Measurements from ENCODE around the gene TM2D1.

DNA sequence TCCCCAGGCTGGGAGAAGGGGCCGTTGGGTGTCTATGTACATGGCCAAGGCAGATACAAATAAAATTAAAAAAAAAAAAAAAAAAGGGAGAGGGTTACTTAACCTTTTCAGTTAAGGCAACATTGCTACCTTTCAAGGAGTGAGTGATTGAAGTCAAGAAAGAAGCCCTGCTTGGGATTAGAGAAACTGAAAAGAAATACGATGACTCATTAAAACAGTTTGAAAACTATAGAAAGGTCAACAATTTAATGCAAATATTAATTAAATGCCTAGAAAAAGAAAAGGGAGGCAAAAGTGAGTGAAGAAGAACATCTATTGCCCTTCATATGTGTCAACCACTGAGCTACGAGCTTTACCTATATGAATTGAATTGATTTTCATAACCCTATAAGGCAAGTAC is 69.5 kb downstream of the TM2D1 start:
- TF ChIP-seq, protein P1, sequence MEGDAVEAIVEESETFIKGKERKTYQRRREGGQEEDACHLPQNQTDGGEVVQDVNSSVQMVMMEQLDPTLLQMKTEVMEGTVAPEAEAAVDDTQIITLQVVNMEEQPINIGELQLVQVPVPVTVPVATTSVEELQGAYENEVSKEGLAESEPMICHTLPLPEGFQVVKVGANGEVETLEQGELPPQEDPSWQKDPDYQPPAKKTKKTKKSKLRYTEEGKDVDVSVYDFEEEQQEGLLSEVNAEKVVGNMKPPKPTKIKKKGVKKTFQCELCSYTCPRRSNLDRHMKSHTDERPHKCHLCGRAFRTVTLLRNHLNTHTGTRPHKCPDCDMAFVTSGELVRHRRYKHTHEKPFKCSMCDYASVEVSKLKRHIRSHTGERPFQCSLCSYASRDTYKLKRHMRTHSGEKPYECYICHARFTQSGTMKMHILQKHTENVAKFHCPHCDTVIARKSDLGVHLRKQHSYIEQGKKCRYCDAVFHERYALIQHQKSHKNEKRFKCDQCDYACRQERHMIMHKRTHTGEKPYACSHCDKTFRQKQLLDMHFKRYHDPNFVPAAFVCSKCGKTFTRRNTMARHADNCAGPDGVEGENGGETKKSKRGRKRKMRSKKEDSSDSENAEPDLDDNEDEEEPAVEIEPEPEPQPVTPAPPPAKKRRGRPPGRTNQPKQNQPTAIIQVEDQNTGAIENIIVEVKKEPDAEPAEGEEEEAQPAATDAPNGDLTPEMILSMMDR (IDR thresholded peaks at IDR 0.05), result no peak
- TF ChIP-seq POLR2AphosphoS5 (IDR thresholded peaks at IDR 0.05) (no peak), POLR2A (IDR thresholded peaks at IDR 0.05) (no peak), EP300 (IDR thresholded peaks at IDR 0.05) (no peak)

All from upper lobe of left lung (tissue), 4 donors.